ENCODE measurements around the gene FGR.
"Not testable (repeated sequence)": the region's sequence is repeated elsewhere in the genome, so short reads cannot be mapped to it uniquely, and the experiment has no call there.

Gene FGR

DNA sequence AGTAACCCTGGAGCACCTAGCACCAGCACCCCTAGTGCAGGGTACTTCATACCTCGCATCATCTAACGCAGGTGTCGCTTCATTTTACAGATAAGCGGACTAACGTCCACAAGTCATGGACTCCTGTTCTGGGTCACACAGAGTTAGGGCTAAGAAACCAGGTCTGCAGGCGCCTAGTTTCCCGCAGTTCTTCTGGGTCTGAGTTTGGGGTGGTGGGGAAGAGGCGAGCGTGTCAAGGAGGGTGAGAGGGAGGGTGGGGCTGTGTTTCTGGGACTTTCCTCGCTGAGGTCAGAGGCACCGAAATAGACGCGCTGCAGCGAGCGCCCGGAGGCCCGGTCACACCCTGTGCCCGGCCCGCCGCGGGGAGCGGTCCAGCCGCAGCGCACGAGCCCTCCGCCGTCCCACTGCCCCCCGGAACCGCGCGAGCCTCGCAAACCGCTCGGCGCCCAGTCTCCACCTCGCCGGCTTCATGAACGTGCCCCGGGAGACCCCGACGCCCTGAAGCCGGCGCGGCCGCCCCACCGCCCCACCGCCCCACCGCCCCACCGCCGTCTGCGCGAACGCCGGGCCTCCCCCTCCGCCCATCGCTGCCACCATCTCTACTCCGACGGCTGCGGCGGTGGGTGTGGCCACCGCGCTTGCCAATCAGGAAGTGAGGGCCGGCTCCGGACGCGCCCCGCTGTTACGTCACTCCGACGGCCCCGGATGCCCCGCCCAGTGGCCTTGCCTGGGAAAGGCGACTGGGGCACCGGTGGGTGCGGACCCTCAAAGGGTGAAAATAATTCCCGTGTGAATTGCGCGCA is 24.7 kb upstream of the FGR start:
- peak; percentile 82 for DNase-seq

- DNase-seq: peak; percentile 78
Observed at GRCh38 chr1:27658951-27659496, 24.0 kb upstream of the FGR start.

DNA sequence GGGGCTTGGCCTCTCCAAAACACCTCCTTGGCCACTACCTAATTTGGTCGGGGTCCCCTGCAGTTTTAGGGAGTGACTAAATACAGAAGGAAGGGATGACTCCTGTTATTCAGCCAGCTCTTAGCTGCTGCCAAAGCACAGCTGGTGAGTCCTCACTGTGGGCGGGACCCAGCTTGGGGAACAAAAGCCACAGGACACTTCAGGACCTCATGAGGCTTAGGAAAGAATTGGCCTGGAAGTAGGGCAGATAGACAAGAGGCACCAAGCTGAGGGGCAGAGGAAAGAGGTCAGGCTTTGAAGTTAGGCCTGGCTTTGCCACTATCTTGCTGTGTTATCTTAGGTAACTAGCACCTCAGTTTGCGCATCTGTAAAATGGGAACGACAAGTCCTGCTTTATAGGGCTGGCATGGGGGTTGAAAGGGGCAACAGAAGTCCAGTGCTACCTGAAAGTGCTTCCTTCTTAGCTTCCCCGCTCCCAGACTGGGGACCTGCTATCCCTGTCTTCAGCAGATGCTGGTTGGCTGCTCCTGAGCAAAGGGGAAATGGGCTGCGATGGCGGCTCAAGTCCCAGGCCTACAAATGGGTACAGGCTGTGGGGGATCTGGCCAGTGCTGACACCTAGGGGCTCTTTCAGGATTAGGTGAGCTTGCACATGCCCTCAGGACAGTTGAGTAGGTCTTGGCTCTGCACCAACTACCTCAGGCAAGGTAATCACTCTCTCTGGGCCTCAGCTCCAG is 21.3 kb upstream of the FGR start:
- peak; percentile 70 for DNase-seq

DNA sequence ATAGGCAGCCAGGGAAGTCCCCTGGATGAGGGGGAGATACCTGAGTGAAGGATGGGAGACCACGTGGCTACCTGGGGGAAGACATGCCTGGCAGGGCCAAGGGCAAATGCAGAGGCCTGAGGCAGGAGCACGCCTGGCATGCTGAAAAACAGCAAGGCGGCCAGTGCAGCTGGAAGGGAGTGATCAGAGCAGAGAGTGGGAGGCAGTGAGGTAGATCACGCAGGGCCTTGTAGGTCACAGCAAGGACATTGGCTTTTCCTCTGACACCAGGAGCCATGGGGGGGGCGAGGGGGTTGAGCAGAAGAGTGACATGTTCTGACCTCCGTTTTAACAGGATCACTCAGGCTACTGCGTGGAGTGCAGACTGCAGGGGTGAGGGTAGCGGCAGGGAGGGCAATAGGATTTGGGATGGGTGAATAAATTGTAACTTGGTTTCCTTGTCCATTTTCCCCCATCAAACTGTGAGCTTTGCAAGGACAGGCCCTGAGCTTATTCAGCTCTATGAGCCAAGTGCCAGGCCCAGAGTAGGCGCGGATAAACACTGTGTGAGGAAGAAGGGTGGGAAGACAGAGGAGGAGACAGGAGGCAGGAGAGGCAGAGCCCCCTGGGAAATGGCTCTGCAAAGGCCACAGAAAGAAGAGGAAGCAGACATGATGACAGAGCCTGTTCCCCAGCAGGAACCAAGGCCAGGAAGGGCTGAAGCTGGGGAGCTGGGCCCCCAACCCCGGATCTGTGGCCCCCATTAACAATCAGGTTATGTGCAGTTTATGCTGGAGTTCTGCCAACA is 20.4 kb upstream of the FGR start:
- no peak for DNase-seq

DNA sequence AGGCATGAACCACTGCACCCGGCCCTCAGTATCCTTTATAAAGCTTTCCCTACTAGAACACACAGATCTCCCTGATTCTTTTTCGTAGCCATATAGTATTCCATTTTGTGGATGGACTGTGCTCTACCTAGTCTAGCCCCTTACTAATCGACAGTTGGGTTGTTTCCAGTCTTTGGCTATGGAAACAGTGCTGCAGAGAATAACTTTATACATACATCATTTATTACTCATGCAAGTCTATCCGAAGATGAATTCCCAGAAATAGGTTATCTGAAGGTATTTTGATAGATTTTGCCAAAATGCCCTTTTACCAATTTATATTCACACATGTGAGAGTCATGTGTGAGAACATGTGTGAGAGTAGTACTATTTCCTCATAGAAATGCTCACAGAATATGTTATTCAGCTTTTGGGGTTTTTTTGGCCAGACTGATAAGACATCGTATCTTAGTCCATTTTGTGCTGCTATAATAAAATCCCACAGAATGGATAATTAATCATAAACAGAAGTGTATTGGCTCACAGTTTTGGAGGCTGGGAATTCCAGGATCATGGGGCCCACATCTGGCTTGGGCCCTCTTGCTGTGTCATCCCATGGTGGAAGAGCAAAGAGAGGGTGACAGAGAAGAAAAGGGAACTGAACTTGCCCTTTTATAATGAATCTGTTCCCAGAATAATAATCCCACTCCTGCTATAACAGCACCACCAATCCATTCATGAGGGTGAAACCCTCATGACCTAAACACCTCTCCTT is 17.3 kb upstream of the FGR start:
- DNase-seq: peak; percentile 60

DNA sequence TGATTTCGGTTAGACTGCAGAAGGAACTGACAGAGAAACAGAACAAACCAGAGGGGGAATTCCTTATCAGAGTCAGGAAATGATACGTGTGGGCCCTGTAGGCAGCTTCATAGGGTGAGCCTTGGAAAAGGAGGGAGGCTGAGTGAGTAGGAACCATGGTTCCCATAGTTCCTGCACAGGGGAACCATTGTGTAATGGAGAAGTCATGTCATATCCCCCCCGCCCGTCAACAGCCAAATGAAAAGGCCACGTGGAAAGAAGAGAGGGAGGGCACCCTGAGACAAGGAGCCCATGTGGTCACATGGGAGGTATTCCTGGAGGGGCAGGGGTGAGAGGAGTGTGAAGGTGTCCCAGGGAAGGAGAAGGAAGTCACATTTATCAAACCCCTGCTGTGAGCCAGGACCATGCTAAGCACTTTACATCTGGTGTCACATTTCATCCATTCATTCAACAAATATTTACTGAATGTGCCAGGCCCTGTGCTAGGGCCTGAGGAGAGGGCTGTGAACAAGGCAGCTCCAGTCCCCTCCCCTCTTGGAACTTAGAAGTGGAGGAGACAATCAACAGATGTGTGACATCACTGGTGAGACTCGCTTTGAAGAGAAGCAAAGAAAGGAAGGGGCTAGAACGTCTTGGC is 15.7 kb upstream of the FGR start:
- peak; percentile 82 for DNase-seq

- DNase-seq: no peak
Observed at GRCh38 chr1:27650171-27650538, 15.2 kb upstream of the FGR start.

- DNase-seq: no peak
Observed at GRCh38 chr1:27649306-27649635, 14.3 kb upstream of the FGR start.

DNA sequence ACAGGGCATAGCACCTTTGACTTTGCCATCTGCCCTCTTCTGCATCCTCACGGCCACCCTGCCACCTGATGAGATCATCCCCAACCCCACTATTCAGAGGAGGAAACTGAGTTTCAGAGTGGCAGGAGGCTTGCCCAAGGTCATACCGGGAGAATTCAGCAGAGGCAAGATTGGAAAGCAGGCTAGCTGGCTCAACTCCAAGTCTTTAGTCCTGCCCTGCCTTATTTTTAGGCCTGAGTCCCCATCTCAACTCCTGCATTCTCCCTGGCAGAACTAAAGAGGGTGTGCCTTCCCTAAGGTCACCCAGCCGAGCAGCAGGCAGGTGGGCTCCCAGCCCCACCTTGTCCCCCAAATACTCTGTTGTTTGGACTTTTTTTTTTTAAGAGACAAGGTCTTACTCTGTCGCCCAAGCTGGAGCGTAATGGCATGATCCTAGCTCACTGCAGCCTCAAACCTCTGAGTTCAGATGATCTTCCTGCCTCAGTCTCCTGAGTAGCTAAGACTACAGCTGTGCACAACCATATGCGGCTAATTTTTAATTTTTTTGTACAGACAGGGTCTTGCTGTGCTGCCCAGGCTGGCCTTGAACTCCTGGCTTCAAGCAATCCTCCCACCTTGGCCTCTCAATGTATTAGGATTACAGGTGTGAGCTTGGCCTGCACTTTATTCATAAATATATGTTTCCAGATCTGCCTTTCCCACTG is 13.8 kb upstream of the FGR start:
- DNase-seq: no peak

DNA sequence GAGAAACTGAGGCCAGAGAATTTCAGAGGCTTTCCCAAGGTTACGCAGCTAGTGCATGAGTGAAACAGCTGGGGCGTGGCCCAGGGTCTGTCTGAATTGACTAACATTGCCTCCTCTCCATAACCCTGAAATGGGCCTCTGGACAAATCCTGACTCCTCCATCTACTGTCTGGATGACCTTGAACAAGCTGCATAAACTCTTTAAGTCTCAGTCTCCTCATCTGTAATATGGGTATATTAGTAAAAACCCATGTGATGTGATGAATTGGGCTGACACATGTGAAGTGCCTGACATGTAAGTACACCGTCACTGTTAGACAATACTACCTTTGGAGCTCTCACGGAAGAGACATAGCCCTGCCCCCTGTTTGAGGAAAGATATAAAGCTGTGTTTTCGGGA is 12.3 kb upstream of the FGR start:
- no peak for DNase-seq

DNA sequence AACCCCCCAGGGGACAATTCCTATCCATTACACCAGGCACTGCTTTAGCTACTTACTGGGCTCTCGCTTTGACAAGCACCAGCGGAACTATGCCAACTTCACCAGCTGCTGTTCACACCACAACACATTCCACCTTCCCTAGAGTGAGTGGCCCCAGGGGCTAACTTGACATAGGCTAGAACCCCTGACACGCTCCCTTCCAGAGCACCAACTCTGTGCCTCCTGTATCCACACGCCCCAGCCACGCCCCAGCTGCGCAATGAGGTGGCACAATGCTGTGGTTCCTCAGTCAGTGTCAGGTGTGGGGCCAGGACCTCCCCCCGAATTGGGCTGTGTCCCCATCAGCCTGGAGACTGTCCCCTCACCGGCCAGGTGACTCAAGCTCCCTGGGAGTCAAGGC is 11.7 kb upstream of the FGR start:
- no peak for DNase-seq

GRCh38 chr1:27645071-27645415 is 10.1 kb upstream of the FGR start:
- DNase-seq: no peak

DNA sequence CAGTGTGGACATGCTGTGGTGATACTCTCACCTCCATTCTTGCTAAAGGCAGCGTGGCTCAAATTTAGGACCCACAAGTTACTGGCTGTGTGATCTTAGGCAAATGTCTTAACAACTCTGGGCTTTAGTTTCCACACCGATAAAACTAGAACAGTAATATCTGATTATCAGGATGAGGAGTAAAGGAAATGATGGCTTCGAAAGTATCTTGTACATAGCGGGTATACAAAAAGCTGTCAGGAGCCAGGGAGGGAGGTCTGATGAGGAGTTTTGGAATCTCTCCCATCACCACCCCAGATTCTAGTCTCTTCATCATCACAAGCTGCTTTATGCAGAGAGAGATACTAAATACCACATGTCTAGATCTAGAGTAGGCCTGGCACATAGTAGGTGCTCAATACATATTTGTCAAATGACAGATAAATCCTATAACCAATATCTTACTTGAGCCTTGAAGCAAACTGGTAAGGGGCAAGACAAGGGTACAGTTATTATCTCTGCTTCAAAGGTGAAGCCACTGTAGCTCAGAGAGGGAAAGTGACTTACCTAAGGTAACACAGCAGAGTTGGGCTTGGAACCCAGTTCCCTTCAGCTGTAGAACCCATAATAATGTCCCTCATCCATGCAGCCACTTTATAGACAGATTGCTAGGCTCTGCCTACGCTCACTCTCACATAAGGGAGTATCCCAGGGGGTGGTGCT is 9.5 kb upstream of the FGR start:
- DNase-seq: no peak

- DNase-seq: peak; percentile 53
Observed at GRCh38 chr1:27643600-27644368, 8.8 kb upstream of the FGR start.

DNA sequence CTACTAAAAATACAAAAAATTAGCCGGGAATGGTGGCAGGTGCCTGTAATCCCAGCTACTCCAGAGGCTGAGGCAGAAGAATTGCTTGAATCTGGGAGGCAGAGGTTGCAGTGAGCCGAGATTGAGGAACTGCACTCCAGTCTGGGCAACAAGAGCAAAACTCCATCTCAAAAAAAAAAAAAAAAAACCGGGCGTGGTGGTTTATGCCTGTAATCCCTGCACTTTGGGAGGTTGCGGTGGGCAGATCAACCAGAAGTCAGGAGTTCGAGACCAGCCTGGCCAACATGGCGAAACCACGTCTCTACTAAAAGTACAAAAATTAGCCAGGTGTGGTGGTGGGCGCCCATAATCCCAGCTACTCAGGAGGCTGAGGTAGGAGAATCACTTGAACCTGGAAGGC is 5.5 kb upstream of the FGR start:
- DNase-seq: not testable (repeated sequence)

DNA sequence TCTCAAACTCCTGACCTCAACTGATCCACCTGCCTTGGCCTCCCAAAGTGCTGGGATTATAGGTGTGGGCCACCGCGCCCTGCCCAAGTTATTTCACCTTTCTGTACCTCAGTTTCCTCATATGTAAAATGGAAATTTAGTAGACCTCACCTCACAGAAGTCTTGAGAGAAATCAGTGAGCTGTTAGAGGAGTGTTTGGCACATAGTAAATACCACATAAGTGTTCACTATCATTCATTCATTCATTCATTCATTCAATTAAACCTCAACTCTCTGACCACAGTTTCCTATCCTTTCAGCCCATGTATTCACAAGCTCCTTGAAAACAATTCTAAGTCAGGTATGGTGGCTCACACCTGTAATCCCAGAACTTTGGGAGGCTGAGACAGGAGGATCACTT is 3.8 kb upstream of the FGR start:
- no peak for DNase-seq

- DNase-seq: no peak
Observed at GRCh38 chr1:27638047-27638734, 3.2 kb upstream of the FGR start.

DNA sequence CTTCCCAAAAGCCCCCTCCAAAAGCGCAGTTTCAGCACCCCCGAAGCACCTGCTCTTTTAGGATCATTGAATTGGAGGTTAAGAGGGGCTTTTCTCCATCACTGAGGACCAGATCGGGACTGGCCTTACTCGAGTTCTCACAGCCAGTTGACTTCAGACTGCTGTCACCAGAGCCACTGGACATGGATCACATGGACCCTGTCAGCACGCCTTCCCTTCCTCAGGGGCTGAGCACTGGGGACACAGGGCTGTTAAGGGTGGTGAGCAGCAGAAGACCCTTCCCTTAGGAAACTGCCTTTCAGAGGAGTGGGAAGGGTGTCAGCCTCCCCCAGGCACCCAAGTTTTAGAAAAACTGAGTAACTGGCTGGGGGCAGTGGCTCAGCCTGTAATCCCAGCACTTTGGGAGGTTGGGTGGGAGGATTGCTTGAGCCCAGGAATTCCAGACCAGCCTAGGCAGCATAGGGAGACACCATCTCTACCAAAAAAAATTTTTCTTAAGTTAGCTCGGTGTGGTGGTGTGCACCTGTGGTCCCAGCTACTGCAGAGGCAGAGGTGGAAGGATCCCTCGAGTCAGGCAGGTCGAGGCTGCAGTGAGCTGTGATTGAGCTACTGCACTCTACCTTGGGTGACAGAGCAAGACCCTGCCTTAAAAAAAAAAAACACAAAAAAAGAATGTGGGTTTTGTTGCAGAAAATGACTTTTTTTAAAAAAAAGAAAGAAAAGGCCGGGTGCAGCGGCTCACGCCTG is 584 bp upstream of the FGR start:
- DNase-seq: no peak

Measured in fibroblast of upper back skin (primary cell).